GM18907 (cell line): Measurements from ENCODE around the gene SMURF1.
A peak's percentile ranks its signal among the peaks of the same experiment; 100 is the strongest.
"Not testable (repeated sequence)": the region's sequence is repeated elsewhere in the genome, so short reads cannot be mapped to it uniquely, and the experiment has no call there.

Source experiments
- ATAC-seq: cut with Tn5 transposase; IDR thresholded peaks from one replicate; pipeline ENCODE4 v1.9.1; 2021; ENCODE audit warnings: mild to moderate bottlenecking, moderate library complexity; ENCODE audit not compliant: unreplicated experiment

Gene SMURF1

GRCh38 chr7:99143853-99144672, at the start of gene SMURF1:
Gene SMURF1 (minus strand): TSS chr7:99144108. CDS start chr7:99143780, 328 bp downstream.
- ATAC-seq, result peak; percentile 78

- peak; percentile 60 for ATAC-seq
Observed at GRCh38 chr7:99191869-99192596, 48.1 kb upstream of the SMURF1 start.

GRCh38 chr7:99190359-99191009, 46.6 kb upstream of the SMURF1 start:
- ATAC-seq, result peak; percentile 72

- no peak for ATAC-seq
Observed at GRCh38 chr7:99189222-99189621, 45.3 kb upstream of the SMURF1 start.

- no peak for ATAC-seq
Observed at GRCh38 chr7:99188221-99188620, 44.3 kb upstream of the SMURF1 start.

GRCh38 chr7:99184532-99185218, 40.8 kb upstream of the SMURF1 start:
- ATAC-seq, result no peak

GRCh38 chr7:99180067-99180650, 36.3 kb upstream of the SMURF1 start:
- ATAC-seq, result no peak

- ATAC-seq, result no peak
Observed at GRCh38 chr7:99177165-99177564, 33.3 kb upstream of the SMURF1 start.

GRCh38 chr7:99173787-99174186, 29.9 kb upstream of the SMURF1 start:
- ATAC-seq, result no peak

- no peak for ATAC-seq
Observed at GRCh38 chr7:99171731-99172130, 27.8 kb upstream of the SMURF1 start.

- no peak for ATAC-seq
Observed at GRCh38 chr7:99170730-99171074, 26.8 kb upstream of the SMURF1 start.

- ATAC-seq, result no peak
Observed at GRCh38 chr7:99170065-99170729, 26.3 kb upstream of the SMURF1 start.

GRCh38 chr7:99167072-99167471, 23.2 kb upstream of the SMURF1 start:
- no peak for ATAC-seq

- no peak for ATAC-seq
Observed at GRCh38 chr7:99165816-99166215, 21.9 kb upstream of the SMURF1 start.

GRCh38 chr7:99163669-99164068, 19.8 kb upstream of the SMURF1 start:
- ATAC-seq, result not testable (repeated sequence)

GRCh38 chr7:99156649-99157048, 12.7 kb upstream of the SMURF1 start:
- no peak for ATAC-seq

- no peak for ATAC-seq
Observed at GRCh38 chr7:99155211-99155610, 11.3 kb upstream of the SMURF1 start.

GRCh38 chr7:99146979-99147378, 3.1 kb upstream of the SMURF1 start:
- no peak for ATAC-seq

- peak; percentile 36 for ATAC-seq
Observed at GRCh38 chr7:99143521-99143852, 421 bp downstream of the SMURF1 start.

GRCh38 chr7:99142727-99143520, 984 bp downstream of the SMURF1 start:
- no peak for ATAC-seq
